Suppressor macrophage (primary cell): ENCODE results near the gene NCEH1.

Experiments used
- DNase-seq, 4 experiments: peaks; one replicate each; pipeline ENCODE4 v3.0.0-alpha.2; 2020 to 2022

NCEH1 gene

GRCh38 chr3:172609750-172610149 is 101.1 kb downstream of the NCEH1 start:
- no peak for DNase-seq

GRCh38 chr3:172608575-172608974 is 102.3 kb downstream of the NCEH1 start:
- DNase-seq, result no peak

GRCh38 chr3:172607305-172608121 is 103.4 kb downstream of the NCEH1 start:
- peak; percentile 45 to 80 (median 68) for DNase-seq

GRCh38 chr3:172606021-172606420 is 104.8 kb downstream of the NCEH1 start:
- DNase-seq, result no peak

GRCh38 chr3:172604895-172605646 is 105.8 kb downstream of the NCEH1 start:
- DNase-seq, result no peak

GRCh38 chr3:172601066-172601832 is 109.6 kb downstream of the NCEH1 start:
- no peak for DNase-seq

- no peak for DNase-seq
Observed at GRCh38 chr3:172600644-172601065, 110.2 kb downstream of the NCEH1 start.

GRCh38 chr3:172598904-172599303 is 112.0 kb downstream of the NCEH1 start:
- DNase-seq, result no peak

GRCh38 chr3:172596394-172596706 is 114.5 kb downstream of the NCEH1 start:
- DNase-seq, result no peak

- peak; percentile 63 to 87 (median 74) for DNase-seq
Observed at GRCh38 chr3:172595664-172596393, 115.0 kb downstream of the NCEH1 start.

GRCh38 chr3:172594900-172595663 is 115.8 kb downstream of the NCEH1 start:
- DNase-seq, result peak in 1 of 4 experiments; percentile 13

- DNase-seq, result peak in 2 of 4 experiments; percentile 25 to 31
Observed at GRCh38 chr3:172592898-172593669, 117.8 kb downstream of the NCEH1 start.

GRCh38 chr3:172591876-172592771 is 118.7 kb downstream of the NCEH1 start:
- peak; percentile 65 to 85 (median 78) for DNase-seq

GRCh38 chr3:172591125-172591605 is 119.7 kb downstream of the NCEH1 start:
- DNase-seq, result no peak

- DNase-seq, result peak in 2 of 4 experiments; percentile 35 to 49
Observed at GRCh38 chr3:172586436-172586835, 124.4 kb downstream of the NCEH1 start.

GRCh38 chr3:172585954-172586353 is 124.9 kb downstream of the NCEH1 start:
- no peak for DNase-seq

GRCh38 chr3:172582712-172583111 is 128.2 kb downstream of the NCEH1 start:
- no peak for DNase-seq

- no peak for DNase-seq
Observed at GRCh38 chr3:172581757-172582166, 129.1 kb downstream of the NCEH1 start.

GRCh38 chr3:172580680-172581401 is 130.0 kb downstream of the NCEH1 start:
- DNase-seq, result peak in 2 of 4 experiments; percentile 54 to 66
